ENCODE data around the gene RNU1-4.
A peak's percentile ranks its signal among the peaks of the same experiment; 100 is the strongest.
"Not testable (repeated sequence)": the region's sequence is repeated elsewhere in the genome, so short reads cannot be mapped to it uniquely, and the experiment has no call there.

The RNU1-4 gene

GRCh38 chr1:16712131-16712530 is 28.2 kb upstream of the RNU1-4 start:
- H3K4me1 ChIP-seq (ENCODE audit: insufficient read depth, poor library complexity, severe bottlenecking); H3K36me3 ChIP-seq (ENCODE audit: low read depth); H3K4me3 ChIP-seq (ENCODE audit: severe bottlenecking); H3K9me3 ChIP-seq (ENCODE audit: severe bottlenecking); ATAC-seq (ENCODE audit: low read depth); H3K27ac ChIP-seq (ENCODE audit: poor library complexity, severe bottlenecking); DNase-seq (ENCODE audit: low spot score); H3K27me3 ChIP-seq (ENCODE audit: insufficient read depth, poor library complexity, severe bottlenecking): not testable (repeated sequence)

GRCh38 chr1:16712582-16712981 is 27.7 kb upstream of the RNU1-4 start:
- not testable (repeated sequence) for H3K27ac ChIP-seq (ENCODE audit: poor library complexity, severe bottlenecking); H3K4me3 ChIP-seq (ENCODE audit: severe bottlenecking); H3K4me1 ChIP-seq (ENCODE audit: insufficient read depth, poor library complexity, severe bottlenecking); ATAC-seq (ENCODE audit: low read depth); H3K27me3 ChIP-seq (ENCODE audit: insufficient read depth, poor library complexity, severe bottlenecking); H3K36me3 ChIP-seq (ENCODE audit: low read depth); DNase-seq (ENCODE audit: low spot score); H3K9me3 ChIP-seq (ENCODE audit: severe bottlenecking)

GRCh38 chr1:16712984-16713383 is 27.3 kb upstream of the RNU1-4 start:
- H3K9me3 ChIP-seq (ENCODE audit: severe bottlenecking); H3K36me3 ChIP-seq (ENCODE audit: low read depth); DNase-seq (ENCODE audit: low spot score); H3K27ac ChIP-seq (ENCODE audit: poor library complexity, severe bottlenecking); H3K4me1 ChIP-seq (ENCODE audit: insufficient read depth, poor library complexity, severe bottlenecking); H3K4me3 ChIP-seq (ENCODE audit: severe bottlenecking); ATAC-seq (ENCODE audit: low read depth); H3K27me3 ChIP-seq (ENCODE audit: insufficient read depth, poor library complexity, severe bottlenecking): not testable (repeated sequence)

GRCh38 chr1:16713480-16713879 is 26.8 kb upstream of the RNU1-4 start:
- DNase-seq (ENCODE audit: low spot score); H3K36me3 ChIP-seq (ENCODE audit: low read depth); H3K9me3 ChIP-seq (ENCODE audit: severe bottlenecking); H3K27me3 ChIP-seq (ENCODE audit: insufficient read depth, poor library complexity, severe bottlenecking); ATAC-seq (ENCODE audit: low read depth); H3K4me3 ChIP-seq (ENCODE audit: severe bottlenecking); H3K27ac ChIP-seq (ENCODE audit: poor library complexity, severe bottlenecking); H3K4me1 ChIP-seq (ENCODE audit: insufficient read depth, poor library complexity, severe bottlenecking): not testable (repeated sequence)

GRCh38 chr1:16716691-16717335 is 23.5 kb upstream of the RNU1-4 start:
- ATAC-seq (ENCODE audit: low read depth): no peak; the same call in 2 of the 3 replicates
- H3K4me3 ChIP-seq (ENCODE audit: severe bottlenecking): no peak overlapping the region
- TF ChIP-seq CTCF (IDR thresholded peaks at IDR 0.05; ENCODE audit: poor library complexity, severe bottlenecking): no peak

GRCh38 chr1:16717336-16718098 is 22.8 kb upstream of the RNU1-4 start:
- peak; percentile 82 for DNase-seq (ENCODE audit: low spot score)
- Histone ChIP-seq H3K27ac (ENCODE audit: poor library complexity, severe bottlenecking) (no peak overlapping the region), H3K4me3 (ENCODE audit: severe bottlenecking) (no peak overlapping the region), H3K27me3 (ENCODE audit: insufficient read depth, poor library complexity, severe bottlenecking) (no peaks in the 10 kb centered on the region), H3K36me3 (ENCODE audit: low read depth) (no peaks in the 10 kb centered on the region), H3K9me3 (ENCODE audit: severe bottlenecking) (no peaks in the 10 kb centered on the region), H3K4me1 (ENCODE audit: insufficient read depth, poor library complexity, severe bottlenecking) (no peaks in the 10 kb centered on the region)
- peak; percentile 19; the same call in 2 of the 3 replicates for ATAC-seq (ENCODE audit: low read depth)
- no peak for TF ChIP-seq CTCF (IDR thresholded peaks at IDR 0.05; ENCODE audit: poor library complexity, severe bottlenecking)

More at GRCh38 chr1:16716691-16717335, 23.5 kb upstream of the RNU1-4 start:
- Histone ChIP-seq H3K4me1 (ENCODE audit: insufficient read depth, poor library complexity, severe bottlenecking) (no peaks in the 10 kb centered on the region), H3K27me3 (ENCODE audit: insufficient read depth, poor library complexity, severe bottlenecking) (no peaks in the 10 kb centered on the region), H3K36me3 (ENCODE audit: low read depth) (no peaks in the 10 kb centered on the region), H3K9me3 (ENCODE audit: severe bottlenecking) (no peaks in the 10 kb centered on the region), H3K27ac (ENCODE audit: poor library complexity, severe bottlenecking) (no peak overlapping the region)
- no peak for DNase-seq (ENCODE audit: low spot score)

- not testable (repeated sequence) for H3K4me3 ChIP-seq (ENCODE audit: severe bottlenecking)
These were observed 22.0 kb upstream of the RNU1-4 start for GRCh38 chr1:16718099-16718907.

More at GRCh38 chr1:16718099-16718907, 22.0 kb upstream of the RNU1-4 start:
- not testable (repeated sequence) for H3K4me1 ChIP-seq (ENCODE audit: insufficient read depth, poor library complexity, severe bottlenecking); ATAC-seq (ENCODE audit: low read depth); H3K9me3 ChIP-seq (ENCODE audit: severe bottlenecking); H3K27ac ChIP-seq (ENCODE audit: poor library complexity, severe bottlenecking); H3K36me3 ChIP-seq (ENCODE audit: low read depth); H3K27me3 ChIP-seq (ENCODE audit: insufficient read depth, poor library complexity, severe bottlenecking)
- peak; percentile 76 for DNase-seq (ENCODE audit: low spot score)
